H54 (cell line): ENCODE results near the gene SUFU.

Experiments
- DNase-seq: peaks from one replicate; pipeline ENCODE4 v3.0.0; 2011; ENCODE audit warnings: low spot score, mixed read lengths; ENCODE audit not compliant: insufficient read length
- FAIRE-seq: peaks from 3 replicates; lab custom pipeline; 2011; peaks lifted over from hg19 to GRCh38; lab: Jason Lieb, UNC
- POLR2A ChIP-seq: IDR thresholded peaks from 2 replicates; pipeline ENCODE4 v1.6.1; 2011; ENCODE audit warnings: low read depth, mild to moderate bottlenecking, low read length

SUFU gene

DNA sequence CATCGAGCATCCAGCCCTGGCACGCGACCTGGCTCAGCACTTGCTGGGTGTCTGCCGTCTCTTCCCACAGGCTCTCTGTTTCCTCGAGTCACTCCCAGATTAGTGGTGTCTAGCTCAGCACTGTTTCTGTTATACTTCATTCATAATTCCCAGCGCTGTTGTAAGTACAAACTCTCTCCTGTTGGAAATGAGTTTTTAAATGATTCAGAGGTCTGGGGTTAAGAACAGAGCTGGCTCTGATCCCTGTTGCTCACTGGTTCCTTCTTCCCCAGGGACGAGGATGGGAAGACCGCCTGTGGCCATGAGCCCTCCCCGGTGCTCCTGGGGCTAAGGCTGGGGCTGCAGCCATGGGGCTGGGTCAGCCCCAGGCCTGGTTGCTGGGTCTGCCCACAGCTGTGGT, 35.1 kb upstream of the SUFU start:
- DNase-seq (no peak), FAIRE-seq (no peak)
- TF ChIP-seq POLR2A = no peak

DNA sequence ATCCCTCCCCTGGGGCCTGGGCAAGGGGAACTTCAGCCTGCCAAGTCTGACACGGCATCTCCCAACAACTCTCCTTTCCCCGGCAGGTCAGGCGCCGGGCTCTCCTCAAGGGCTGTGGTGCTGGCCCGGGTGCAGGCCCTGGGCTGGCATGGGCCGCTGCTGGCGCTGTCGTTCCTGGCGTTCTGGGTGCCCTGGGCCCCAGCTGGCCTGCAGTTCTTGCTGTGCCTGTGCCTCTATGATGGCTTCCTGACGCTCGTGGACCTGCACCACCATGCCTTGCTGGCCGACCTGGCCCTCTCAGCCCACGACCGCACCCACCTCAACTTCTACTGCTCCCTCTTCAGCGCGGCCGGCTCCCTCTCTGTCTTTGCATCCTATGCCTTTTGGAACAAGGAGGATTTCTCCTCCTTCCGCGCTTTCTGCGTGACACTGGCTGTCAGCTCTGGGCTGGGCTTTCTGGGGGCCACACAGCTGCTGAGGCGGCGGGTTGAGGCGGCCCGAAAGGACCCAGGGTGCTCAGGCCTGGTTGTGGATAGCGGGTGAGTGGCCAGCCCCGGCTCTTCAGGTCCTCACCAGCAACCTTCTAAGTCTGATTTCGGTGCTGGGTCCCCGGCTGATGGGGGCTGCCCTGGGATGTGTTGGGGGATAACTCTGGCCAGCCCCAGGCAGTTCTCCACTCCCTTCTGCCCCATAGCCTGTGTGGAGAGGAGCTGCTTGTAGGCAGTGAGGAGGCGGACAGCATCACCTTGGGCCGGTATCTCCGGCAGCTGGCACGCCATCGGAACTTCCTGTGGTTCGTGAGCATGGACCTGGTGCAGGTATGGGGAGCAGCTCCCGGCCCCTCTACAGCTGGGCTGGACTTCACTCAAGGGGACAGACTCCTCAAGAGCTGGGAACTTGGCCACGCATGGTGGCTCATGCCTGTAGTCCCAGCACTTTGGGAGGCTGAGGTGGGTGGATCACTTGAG, 32.9 kb upstream of the SUFU start:
- no peak for DNase-seq
- TF ChIP-seq POLR2A = no peak
- FAIRE-seq = no peak

- DNase-seq (no peak), FAIRE-seq (no peak)
- TF ChIP-seq POLR2A = no peak
Observed at GRCh38 chr10:102473445-102474331, 30.1 kb upstream of the SUFU start.

- no peak for FAIRE-seq
- DNase-seq = no peak
- no peak for TF ChIP-seq POLR2A
Observed at GRCh38 chr10:102475451-102476040, 28.2 kb upstream of the SUFU start.

DNA sequence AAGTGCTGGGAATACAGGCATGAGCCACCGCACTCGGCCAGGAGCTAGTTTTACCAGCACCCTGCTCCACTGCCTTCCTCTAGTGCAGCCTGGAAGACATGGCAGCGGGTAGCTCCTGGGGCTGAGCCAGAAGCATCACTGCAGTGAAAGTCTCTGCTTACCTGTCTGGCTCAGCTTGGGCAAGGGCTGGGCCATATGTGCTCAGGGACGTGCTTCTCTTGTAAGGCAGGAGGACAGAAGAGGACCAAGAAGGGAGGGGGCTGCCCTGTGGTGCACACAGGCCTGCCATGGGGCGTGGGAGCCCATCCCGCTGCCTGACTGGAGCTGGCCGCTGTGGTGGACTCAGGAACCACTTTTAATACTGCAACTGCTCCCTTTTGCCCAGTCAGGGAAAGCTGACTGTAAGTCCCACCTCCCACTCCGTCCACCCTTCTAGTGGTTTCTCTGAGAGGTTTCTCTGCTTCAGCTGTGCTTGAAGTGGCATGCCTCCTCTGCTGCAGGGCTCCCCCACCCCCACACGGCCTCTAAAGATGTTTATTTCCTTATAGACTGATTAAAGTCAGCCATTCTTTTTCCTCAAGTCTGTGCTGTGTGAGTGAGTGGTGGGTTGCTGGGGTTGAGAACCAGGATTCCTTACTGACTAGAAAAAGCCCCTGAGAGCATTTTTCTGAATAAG, 27.2 kb upstream of the SUFU start:
- TF ChIP-seq POLR2A = no peak
- FAIRE-seq (no peak), DNase-seq (no peak)

DNA sequence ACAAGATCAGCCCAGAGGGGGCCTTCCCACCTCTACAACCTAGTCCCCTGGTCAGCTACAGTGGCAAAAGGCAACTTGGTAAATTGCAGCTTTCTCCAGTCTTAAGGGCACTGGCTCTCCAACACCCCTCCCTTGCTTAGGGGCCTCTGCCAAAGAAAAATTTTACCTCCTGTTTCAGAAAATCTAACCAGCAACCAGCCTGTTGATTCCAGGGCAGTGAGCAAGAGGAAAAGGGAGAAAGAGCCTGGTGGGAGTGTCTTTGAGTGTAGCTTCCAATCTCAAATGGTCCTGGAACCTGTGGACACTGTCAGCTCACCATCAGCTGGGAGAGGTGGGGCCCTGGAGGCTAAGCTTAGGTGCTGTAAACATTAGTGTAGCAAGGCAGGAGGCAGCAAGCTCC, 24.1 kb upstream of the SUFU start:
- FAIRE-seq = no peak
- no peak for TF ChIP-seq POLR2A
- no peak for DNase-seq

- FAIRE-seq (no peak), DNase-seq (no peak)
- TF ChIP-seq POLR2A = no peak
Observed at GRCh38 chr10:102480396-102480795, 23.4 kb upstream of the SUFU start.

DNA sequence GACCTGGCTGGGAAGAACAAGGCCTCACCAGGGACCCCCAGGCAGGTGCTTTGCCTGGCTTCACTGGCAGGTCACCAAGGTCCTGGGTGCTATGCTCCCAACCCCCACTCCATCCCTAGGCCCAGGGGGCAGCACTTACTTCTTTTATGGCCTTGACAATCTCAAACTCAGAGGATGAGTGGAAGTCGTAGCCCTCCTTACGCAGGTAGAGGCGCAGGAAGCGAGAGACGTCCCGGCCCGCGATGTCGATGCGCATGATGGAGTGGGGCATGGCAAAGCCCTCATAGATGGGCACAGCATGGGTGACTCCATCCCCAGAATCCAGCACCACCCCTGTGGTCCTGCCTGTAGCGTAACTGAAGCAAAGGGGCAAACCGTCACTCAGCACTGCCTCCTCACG, 19.8 kb upstream of the SUFU start:
- FAIRE-seq = no peak
- no peak for DNase-seq

DNA sequence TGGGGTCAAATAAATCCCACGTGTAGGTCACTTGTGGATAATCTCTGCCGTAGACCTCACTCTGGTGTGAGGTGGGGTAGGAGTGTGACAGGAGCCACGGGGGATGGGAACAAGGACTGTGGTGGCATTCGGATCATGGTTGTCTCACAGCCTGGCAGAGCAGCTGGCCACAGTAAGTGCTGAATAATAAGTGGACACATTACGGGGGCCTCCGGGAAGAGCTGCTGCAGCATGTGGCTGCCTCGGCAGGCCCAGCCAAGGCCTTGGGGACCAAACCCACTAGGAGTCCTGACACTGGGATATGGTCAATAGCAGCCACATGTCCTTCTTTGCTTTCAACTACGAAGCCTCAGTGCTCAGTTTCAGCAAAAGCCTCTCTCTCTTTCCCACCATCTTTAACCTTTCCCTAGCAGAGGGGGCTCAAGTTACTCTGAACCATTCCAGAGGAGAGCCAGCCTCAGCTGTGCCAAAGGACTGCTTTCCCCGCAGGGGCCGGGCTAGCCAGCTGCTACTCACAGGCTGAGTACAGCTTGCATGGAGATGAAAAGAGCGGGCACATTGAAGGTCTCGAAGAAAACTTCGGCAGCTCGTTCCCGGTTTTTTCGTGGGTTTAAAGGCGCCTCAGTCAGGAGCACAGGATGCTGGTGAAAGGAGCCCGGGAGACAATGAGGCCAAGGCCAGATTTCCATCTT, 18.5 kb upstream of the SUFU start:
- no peak for DNase-seq
- TF ChIP-seq POLR2A = no peak
- no peak for FAIRE-seq

More for the DNA sequence above, 19.8 kb upstream of the SUFU start:
- no peak for TF ChIP-seq POLR2A

GRCh38 chr10:102491136-102491535, 12.6 kb upstream of the SUFU start:
- no peak for TF ChIP-seq POLR2A
- FAIRE-seq (no peak), DNase-seq (no peak)

GRCh38 chr10:102492344-102492939, 11.3 kb upstream of the SUFU start:
- no peak for DNase-seq
- TF ChIP-seq POLR2A = no peak
- FAIRE-seq = no peak

GRCh38 chr10:102492983-102493382, 10.8 kb upstream of the SUFU start:
- FAIRE-seq = no peak
- DNase-seq = no peak

More at GRCh38 chr10:102492983-102493382, 10.8 kb upstream of the SUFU start:
- TF ChIP-seq POLR2A = no peak
